GM23338 (cell line): ENCODE data around the gene KCNMA1. TPM values are rescaled to one million over a fixed set of nuclear protein-coding genes. Genes with fewer than 3 reads are reported as not detected.

ENCODE experiments used
- ATAC-seq: fragments of 200-7000 bp; cut with Tn5 transposase; 3 replicates; pipeline ENCODE4 v1.9.1; 2020
- DNase-seq: peaks from one replicate; pipeline ENCODE4 v3.0.0-alpha.2; 2015; ENCODE audit warnings: low spot score
- H2AFZ ChIP-seq: fragments of 200-600 bp; sonication (generic); 2 replicates; pipeline ENCODE4 v1.8.0; 2016; ENCODE audit warnings: antibody characterized with exemption, mild to moderate bottlenecking, moderate library complexity
- H3F3A ChIP-seq: fragments of 200-600 bp; sonication (generic); replicated peaks from 2 replicates; pipeline ENCODE4 v1.8.0; 2017; ENCODE audit warnings: antibody characterized with exemption, mixed run types, low read depth
- H3K27ac ChIP-seq: fragments of 200-600 bp; sonication (generic); 2 replicates; pipeline ENCODE4 v1.6.1; 2016; ENCODE audit warnings: low read depth
- H3K27me3 ChIP-seq: fragments of 200-600 bp; sonication (generic); 2 replicates; pipeline ENCODE4 v1.8.0; 2016; ENCODE audit warnings: mild to moderate bottlenecking, mixed run types, moderate library complexity; ENCODE audit not compliant: insufficient read depth
- H3K36me3 ChIP-seq: fragments of 200-600 bp; sonication (generic); 2 replicates; pipeline ENCODE4 v1.8.0; 2016; ENCODE audit warnings: mild to moderate bottlenecking; ENCODE audit not compliant: insufficient read depth
- H3K4me1 ChIP-seq: fragments of 200-600 bp; sonication (generic); 2 replicates; pipeline ENCODE4 v1.8.0; 2016; ENCODE audit warnings: mild to moderate bottlenecking, moderate library complexity; ENCODE audit not compliant: insufficient read depth
- H3K4me2 ChIP-seq: fragments of 200-600 bp; sonication (generic); 2 replicates; pipeline ENCODE4 v1.7.1; 2017; ENCODE audit warnings: mixed run types
- H3K4me3 ChIP-seq: fragments of 200-600 bp; sonication (generic); 2 replicates; pipeline ENCODE4 v1.6.1; 2016; ENCODE audit warnings: mixed run types
- H3K79me2 ChIP-seq: fragments of 200-600 bp; sonication (generic); replicated peaks from 2 replicates; pipeline ENCODE4 v1.8.0; 2017; ENCODE audit warnings: mild to moderate bottlenecking; ENCODE audit not compliant: insufficient read depth
- H3K9me2 ChIP-seq: fragments of 200-600 bp; sonication (generic); 2 replicates; pipeline ENCODE4 v1.8.0; 2017; ENCODE audit not compliant: insufficient read depth
- H4K20me1 ChIP-seq: fragments of 200-600 bp; sonication (generic); replicated peaks from 2 replicates; pipeline ENCODE4 v1.8.0; 2017; ENCODE audit warnings: mild to moderate bottlenecking; ENCODE audit not compliant: insufficient read depth
- H3K27ac Mint-ChIP-seq: 2 replicates; pipeline ENCODE4 v1.8.0; 2020; ENCODE audit warnings: inconsistent platforms, mild to moderate bottlenecking, moderate library complexity, mixed read lengths
- H3K27me3 Mint-ChIP-seq: 3 replicates; pipeline ENCODE4 v1.8.0; 2022; ENCODE audit warnings: low read depth, mild to moderate bottlenecking, moderate library complexity, mixed read lengths, inconsistent platforms; ENCODE audit not compliant: insufficient read depth, poor library complexity
- H3K36me3 Mint-ChIP-seq: 3 replicates; pipeline ENCODE4 v1.8.0; 2021; ENCODE audit warnings: low read depth, mild to moderate bottlenecking, inconsistent platforms, moderate library complexity, mixed read lengths
- H3K4me1 Mint-ChIP-seq: 3 replicates; pipeline ENCODE4 v1.8.0; 2020; ENCODE audit warnings: mild to moderate bottlenecking, inconsistent platforms, mixed read lengths
- H3K4me3 Mint-ChIP-seq: 3 replicates; pipeline ENCODE4 v1.8.0; 2021; ENCODE audit warnings: moderate library complexity, mild to moderate bottlenecking, inconsistent platforms, mixed read lengths
- H3K9me3 Mint-ChIP-seq: 3 replicates; pipeline ENCODE4 v1.8.0; 2020; ENCODE audit warnings: moderate library complexity, mild to moderate bottlenecking, inconsistent platforms, mixed read lengths
- CREB1 ChIP-seq: fragments of 250-450 bp; sonication (Bioruptor Pico); IDR thresholded peaks from 2 replicates; pipeline ENCODE4 v1.5.0; 2020; ENCODE audit warnings: low read depth, mild to moderate bottlenecking, moderate library complexity
- EZH2 ChIP-seq: fragments of 200-600 bp; sonication (generic); IDR thresholded peaks from one replicate; pipeline ENCODE4 v1.8.0; 2017; ENCODE audit warnings: antibody characterized with exemption, mild to moderate bottlenecking, low read depth; ENCODE audit not compliant: unreplicated experiment
- EZH2phosphoT487 ChIP-seq: fragments of 200-600 bp; sonication (generic); IDR thresholded peaks from one replicate; pipeline ENCODE4 v1.8.1; 2018; ENCODE audit warnings: antibody characterized with exemption; ENCODE audit not compliant: unreplicated experiment
- JUNB ChIP-seq: IDR thresholded peaks from one replicate; pipeline ENCODE4 v1.6.1; 2016; ENCODE audit warnings: antibody characterized with exemption; ENCODE audit not compliant: unreplicated experiment
- NANOG ChIP-seq: IDR thresholded peaks from 2 replicates; pipeline ENCODE4 v1.6.1; 2016; ENCODE audit warnings: antibody characterized with exemption, borderline replicate concordance
- POLR2AphosphoS5 ChIP-seq: IDR thresholded peaks from 2 replicates; pipeline ENCODE4 v1.6.1; 2016; ENCODE audit warnings: antibody characterized with exemption, low read depth
- STAT1 ChIP-seq: IDR thresholded peaks from one replicate; pipeline ENCODE4 v1.6.1; 2016; ENCODE audit warnings: antibody characterized with exemption; ENCODE audit not compliant: unreplicated experiment
- ZNF114 ChIP-seq: fragments of 250-450 bp; sonication (Bioruptor Pico); IDR thresholded peaks from 2 replicates; pipeline ENCODE4 v1.5.0; 2020; ENCODE audit warnings: mild to moderate bottlenecking, moderate library complexity
- ZNF331 ChIP-seq: fragments of 250-450 bp; sonication (Bioruptor Pico); IDR thresholded peaks from 2 replicates; pipeline ENCODE4 v1.5.0; 2020; ENCODE audit warnings: low read depth, mild to moderate bottlenecking, moderate library complexity
- polyA plus RNA-seq: library from polyadenylated mRNA; unstranded; fragments of >200 nt; fragmentation: Nextera tagmentation; extraction: Ambion mirVana; gene quantifications from 2 replicates; pipeline ENCODE4 v1.2.1, GENCODE V29; 2016
- total RNA-seq: library from RNA; depleted of rRNA; stranded (reverse); fragments of >200 nt; shearing (Covaris generic); gene quantifications from 2 replicates; pipeline ENCODE4 v1.2.3, GENCODE V29; 2014
- TF ChIP-seq, protein P1 (sequence below): IDR thresholded peaks from 2 replicates; pipeline ENCODE4 v1.6.1; 2016; ENCODE audit warnings: antibody characterized with exemption
- TF ChIP-seq, protein P2 (sequence below): fragments of 250-450 bp; sonication (Bioruptor Pico); IDR thresholded peaks from 2 replicates; pipeline ENCODE4 v1.5.0; 2020; ENCODE audit warnings: mild to moderate bottlenecking, moderate library complexity
- TF ChIP-seq, protein P3 (sequence below): IDR thresholded peaks from one replicate; pipeline ENCODE4 v1.6.1; 2018; ENCODE audit warnings: antibody characterized with exemption; ENCODE audit not compliant: unreplicated experiment
- TF ChIP-seq, protein P4 (sequence below), 2 experiments: fragments of 200-600 bp in 1 of 2; sonication (generic) in 1 of 2; conservative IDR thresholded peaks; 2 replicates each; pipeline versions ENCODE4 v1.5.1 to v1.6.1; 2016 to 2017; ENCODE audit warnings: antibody characterized with exemption in 2 of 2, low read depth in 2 of 2, mild to moderate bottlenecking in 2 of 2, moderate library complexity in 1 of 2

Gene KCNMA1
- total and polyA plus RNA-seq, 2 experiments from 2014 or later: 8.2 to 9.0 TPM

DNA sequence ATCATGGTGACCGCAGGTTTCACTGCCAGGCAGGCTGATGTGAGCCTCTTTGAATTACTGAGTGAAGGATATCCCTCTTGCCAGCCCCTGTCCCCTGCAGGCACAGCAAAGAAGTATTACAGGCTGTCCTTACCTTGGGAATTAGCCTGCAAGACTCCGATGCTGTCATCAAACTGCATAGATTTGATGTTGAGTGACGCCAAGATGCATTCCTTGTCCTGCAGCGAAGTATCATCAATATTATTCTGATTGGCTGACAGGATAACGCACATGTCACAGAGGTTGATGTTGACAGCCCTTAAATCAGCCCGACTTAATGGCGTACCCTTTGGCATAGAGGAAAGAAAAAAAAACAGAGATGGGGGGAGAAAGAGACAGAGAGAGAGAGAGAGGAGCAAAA lies 693.0 kb downstream of the KCNMA1 start:
- no peak overlapping the region for H3K27ac Mint-ChIP-seq
- ATAC-seq (no peak), DNase-seq (no peak)
- H3K4me3 Mint-ChIP-seq: no peak overlapping the region
- TF ChIP-seq, protein P1, sequence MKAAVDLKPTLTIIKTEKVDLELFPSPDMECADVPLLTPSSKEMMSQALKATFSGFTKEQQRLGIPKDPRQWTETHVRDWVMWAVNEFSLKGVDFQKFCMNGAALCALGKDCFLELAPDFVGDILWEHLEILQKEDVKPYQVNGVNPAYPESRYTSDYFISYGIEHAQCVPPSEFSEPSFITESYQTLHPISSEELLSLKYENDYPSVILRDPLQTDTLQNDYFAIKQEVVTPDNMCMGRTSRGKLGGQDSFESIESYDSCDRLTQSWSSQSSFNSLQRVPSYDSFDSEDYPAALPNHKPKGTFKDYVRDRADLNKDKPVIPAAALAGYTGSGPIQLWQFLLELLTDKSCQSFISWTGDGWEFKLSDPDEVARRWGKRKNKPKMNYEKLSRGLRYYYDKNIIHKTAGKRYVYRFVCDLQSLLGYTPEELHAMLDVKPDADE: no peak
- TF ChIP-seq, protein P2, sequence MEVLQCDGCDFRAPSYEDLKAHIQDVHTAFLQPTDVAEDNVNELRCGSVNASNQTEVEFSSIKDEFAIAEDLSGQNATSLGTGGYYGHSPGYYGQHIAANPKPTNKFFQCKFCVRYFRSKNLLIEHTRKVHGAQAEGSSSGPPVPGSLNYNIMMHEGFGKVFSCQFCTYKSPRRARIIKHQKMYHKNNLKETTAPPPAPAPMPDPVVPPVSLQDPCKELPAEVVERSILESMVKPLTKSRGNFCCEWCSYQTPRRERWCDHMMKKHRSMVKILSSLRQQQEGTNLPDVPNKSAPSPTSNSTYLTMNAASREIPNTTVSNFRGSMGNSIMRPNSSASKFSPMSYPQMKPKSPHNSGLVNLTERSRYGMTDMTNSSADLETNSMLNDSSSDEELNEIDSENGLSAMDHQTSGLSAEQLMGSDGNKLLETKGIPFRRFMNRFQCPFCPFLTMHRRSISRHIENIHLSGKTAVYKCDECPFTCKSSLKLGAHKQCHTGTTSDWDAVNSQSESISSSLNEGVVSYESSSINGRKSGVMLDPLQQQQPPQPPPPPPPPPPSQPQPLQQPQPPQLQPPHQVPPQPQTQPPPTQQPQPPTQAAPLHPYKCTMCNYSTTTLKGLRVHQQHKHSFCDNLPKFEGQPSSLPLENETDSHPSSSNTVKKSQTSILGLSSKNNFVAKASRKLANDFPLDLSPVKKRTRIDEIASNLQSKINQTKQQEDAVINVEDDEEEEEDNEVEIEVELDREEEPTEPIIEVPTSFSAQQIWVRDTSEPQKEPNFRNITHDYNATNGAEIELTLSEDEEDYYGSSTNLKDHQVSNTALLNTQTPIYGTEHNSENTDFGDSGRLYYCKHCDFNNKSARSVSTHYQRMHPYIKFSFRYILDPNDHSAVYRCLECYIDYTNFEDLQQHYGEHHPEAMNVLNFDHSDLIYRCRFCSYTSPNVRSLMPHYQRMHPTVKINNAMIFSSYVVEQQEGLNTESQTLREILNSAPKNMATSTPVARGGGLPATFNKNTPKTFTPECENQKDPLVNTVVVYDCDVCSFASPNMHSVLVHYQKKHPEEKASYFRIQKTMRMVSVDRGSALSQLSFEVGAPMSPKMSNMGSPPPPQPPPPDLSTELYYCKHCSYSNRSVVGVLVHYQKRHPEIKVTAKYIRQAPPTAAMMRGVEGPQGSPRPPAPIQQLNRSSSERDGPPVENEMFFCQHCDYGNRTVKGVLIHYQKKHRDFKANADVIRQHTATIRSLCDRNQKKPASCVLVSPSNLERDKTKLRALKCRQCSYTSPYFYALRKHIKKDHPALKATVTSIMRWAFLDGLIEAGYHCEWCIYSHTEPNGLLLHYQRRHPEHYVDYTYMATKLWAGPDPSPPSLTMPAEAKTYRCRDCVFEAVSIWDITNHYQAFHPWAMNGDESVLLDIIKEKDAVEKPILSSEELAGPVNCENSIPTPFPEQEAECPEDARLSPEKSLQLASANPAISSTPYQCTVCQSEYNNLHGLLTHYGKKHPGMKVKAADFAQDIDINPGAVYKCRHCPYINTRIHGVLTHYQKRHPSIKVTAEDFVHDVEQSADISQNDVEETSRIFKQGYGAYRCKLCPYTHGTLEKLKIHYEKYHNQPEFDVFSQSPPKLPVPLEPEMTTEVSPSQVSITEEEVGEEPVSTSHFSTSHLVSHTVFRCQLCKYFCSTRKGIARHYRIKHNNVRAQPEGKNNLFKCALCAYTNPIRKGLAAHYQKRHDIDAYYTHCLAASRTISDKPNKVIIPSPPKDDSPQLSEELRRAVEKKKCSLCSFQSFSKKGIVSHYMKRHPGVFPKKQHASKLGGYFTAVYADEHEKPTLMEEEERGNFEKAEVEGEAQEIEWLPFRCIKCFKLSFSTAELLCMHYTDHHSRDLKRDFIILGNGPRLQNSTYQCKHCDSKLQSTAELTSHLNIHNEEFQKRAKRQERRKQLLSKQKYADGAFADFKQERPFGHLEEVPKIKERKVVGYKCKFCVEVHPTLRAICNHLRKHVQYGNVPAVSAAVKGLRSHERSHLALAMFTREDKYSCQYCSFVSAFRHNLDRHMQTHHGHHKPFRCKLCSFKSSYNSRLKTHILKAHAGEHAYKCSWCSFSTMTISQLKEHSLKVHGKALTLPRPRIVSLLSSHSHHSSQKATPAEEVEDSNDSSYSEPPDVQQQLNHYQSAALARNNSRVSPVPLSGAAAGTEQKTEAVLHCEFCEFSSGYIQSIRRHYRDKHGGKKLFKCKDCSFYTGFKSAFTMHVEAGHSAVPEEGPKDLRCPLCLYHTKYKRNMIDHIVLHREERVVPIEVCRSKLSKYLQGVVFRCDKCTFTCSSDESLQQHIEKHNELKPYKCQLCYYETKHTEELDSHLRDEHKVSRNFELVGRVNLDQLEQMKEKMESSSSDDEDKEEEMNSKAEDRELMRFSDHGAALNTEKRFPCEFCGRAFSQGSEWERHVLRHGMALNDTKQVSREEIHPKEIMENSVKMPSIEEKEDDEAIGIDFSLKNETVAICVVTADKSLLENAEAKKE (CRISPR knock-in tag): no peak
- TF ChIP-seq EZH2 (no peak), STAT1 (no peak), EZH2phosphoT487 (no peak), POLR2AphosphoS5 (no peak), CREB1 (CRISPR knock-in tag) (no peak), ZNF331 (no peak), NANOG (no peak), JUNB (no peak), ZNF114 (no peak)
- TF ChIP-seq, protein P3, sequence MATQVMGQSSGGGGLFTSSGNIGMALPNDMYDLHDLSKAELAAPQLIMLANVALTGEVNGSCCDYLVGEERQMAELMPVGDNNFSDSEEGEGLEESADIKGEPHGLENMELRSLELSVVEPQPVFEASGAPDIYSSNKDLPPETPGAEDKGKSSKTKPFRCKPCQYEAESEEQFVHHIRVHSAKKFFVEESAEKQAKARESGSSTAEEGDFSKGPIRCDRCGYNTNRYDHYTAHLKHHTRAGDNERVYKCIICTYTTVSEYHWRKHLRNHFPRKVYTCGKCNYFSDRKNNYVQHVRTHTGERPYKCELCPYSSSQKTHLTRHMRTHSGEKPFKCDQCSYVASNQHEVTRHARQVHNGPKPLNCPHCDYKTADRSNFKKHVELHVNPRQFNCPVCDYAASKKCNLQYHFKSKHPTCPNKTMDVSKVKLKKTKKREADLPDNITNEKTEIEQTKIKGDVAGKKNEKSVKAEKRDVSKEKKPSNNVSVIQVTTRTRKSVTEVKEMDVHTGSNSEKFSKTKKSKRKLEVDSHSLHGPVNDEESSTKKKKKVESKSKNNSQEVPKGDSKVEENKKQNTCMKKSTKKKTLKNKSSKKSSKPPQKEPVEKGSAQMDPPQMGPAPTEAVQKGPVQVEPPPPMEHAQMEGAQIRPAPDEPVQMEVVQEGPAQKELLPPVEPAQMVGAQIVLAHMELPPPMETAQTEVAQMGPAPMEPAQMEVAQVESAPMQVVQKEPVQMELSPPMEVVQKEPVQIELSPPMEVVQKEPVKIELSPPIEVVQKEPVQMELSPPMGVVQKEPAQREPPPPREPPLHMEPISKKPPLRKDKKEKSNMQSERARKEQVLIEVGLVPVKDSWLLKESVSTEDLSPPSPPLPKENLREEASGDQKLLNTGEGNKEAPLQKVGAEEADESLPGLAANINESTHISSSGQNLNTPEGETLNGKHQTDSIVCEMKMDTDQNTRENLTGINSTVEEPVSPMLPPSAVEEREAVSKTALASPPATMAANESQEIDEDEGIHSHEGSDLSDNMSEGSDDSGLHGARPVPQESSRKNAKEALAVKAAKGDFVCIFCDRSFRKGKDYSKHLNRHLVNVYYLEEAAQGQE: no peak
- TF ChIP-seq, protein P4, sequence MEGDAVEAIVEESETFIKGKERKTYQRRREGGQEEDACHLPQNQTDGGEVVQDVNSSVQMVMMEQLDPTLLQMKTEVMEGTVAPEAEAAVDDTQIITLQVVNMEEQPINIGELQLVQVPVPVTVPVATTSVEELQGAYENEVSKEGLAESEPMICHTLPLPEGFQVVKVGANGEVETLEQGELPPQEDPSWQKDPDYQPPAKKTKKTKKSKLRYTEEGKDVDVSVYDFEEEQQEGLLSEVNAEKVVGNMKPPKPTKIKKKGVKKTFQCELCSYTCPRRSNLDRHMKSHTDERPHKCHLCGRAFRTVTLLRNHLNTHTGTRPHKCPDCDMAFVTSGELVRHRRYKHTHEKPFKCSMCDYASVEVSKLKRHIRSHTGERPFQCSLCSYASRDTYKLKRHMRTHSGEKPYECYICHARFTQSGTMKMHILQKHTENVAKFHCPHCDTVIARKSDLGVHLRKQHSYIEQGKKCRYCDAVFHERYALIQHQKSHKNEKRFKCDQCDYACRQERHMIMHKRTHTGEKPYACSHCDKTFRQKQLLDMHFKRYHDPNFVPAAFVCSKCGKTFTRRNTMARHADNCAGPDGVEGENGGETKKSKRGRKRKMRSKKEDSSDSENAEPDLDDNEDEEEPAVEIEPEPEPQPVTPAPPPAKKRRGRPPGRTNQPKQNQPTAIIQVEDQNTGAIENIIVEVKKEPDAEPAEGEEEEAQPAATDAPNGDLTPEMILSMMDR (conservative IDR thresholded peaks at IDR 0.05; ENCODE audit: low read depth in 2 of 2): no peak
- no peaks in the 10 kb centered on the region for H3K36me3 ChIP-seq
- H3K36me3 Mint-ChIP-seq: no peaks in the 10 kb centered on the region
- H3K27ac ChIP-seq: no peak overlapping the region
- H4K20me1 ChIP-seq: no peaks in the 10 kb centered on the region
- H3K4me1 Mint-ChIP-seq: peaks cover 6% of the 10 kb centered on the region
- no peak overlapping the region for H3K4me3 ChIP-seq
- no peaks in the 10 kb centered on the region for H3K9me2 ChIP-seq
- no peaks in the 10 kb centered on the region for H3K9me3 Mint-ChIP-seq
- H3K27me3 Mint-ChIP-seq: peaks cover 5% of the 10 kb centered on the region
- H3F3A ChIP-seq: no peaks in the 10 kb centered on the region
- H3K4me2 ChIP-seq: no peak overlapping the region
- H3K27me3 ChIP-seq: no peaks in the 10 kb centered on the region
- no peaks in the 10 kb centered on the region for H3K4me1 ChIP-seq
- H3K79me2 ChIP-seq: no peaks in the 10 kb centered on the region
- H2AFZ ChIP-seq: no peak overlapping the region
